Measurements from ENCODE around the gene CREB1. TPM values are rescaled to one million over a fixed set of nuclear protein-coding genes. Genes with fewer than 3 reads are reported as not detected.

Gene CREB1
- total RNA-seq, 4 donors from 2014 or later = 41.9 to 56.1 (median 51.9) TPM

GRCh38 chr2:207499114-207499513 lies 30.6 kb upstream of the CREB1 start:
- WGBS, 2 donors (ENCODE audit: low coverage in 1 of 2) = 60 to 77% methylated on average over 1 of the region's 1 CpG
- H3K4me3 ChIP-seq = no peak overlapping the region
- no peaks in the 10 kb centered on the region for H3K27me3 ChIP-seq
- intact Hi-C loops (cut with DNase I; ENCODE audit: low total_unique reads) = no loop called here
- H3K4me1 ChIP-seq = no peaks in the 10 kb centered on the region
- in situ Hi-C loops (cut with MboI; ENCODE audit: low pct_ligation_motif_present in 1 of 4, low pct_unique_long_range_greater_than_20kb in 1 of 4, low sequenced_read_pairs in 3 of 4) = no loop called here
- DNase-seq = no peak
- TF ChIP-seq POLR2A (IDR thresholded peaks at IDR 0.05) (no peak), POLR2AphosphoS5 (IDR thresholded peaks at IDR 0.05) (no peak), CTCF (IDR thresholded peaks at IDR 0.05) (no peak), EP300 (IDR thresholded peaks at IDR 0.05; ENCODE audit: low read depth) (no peak)
- H3K9me3 ChIP-seq = no peaks in the 10 kb centered on the region
- no peak overlapping the region for H3K27ac ChIP-seq
- no peaks in the 10 kb centered on the region for H3K36me3 ChIP-seq

GRCh38 chr2:207501802-207502576 lies 27.8 kb upstream of the CREB1 start:
- H3K9me3 ChIP-seq = no peaks in the 10 kb centered on the region
- peak overlapping the region in 3 of 4 donors; percentile 4 to 31 (median 19) for H3K27ac ChIP-seq
- DNase-seq = no peak
- 76 to 93% methylated on average over 4 to 7 of the region's 7 CpGs for WGBS, 2 donors (ENCODE audit: low coverage in 1 of 2)
- no peaks in the 10 kb centered on the region for H3K36me3 ChIP-seq
- intact Hi-C loops (cut with DNase I; ENCODE audit: low total_unique reads) (no loop called here), in situ Hi-C loops (cut with MboI; ENCODE audit: low pct_ligation_motif_present in 1 of 4, low pct_unique_long_range_greater_than_20kb in 1 of 4, low sequenced_read_pairs in 3 of 4) (no loop called here)
- TF ChIP-seq CTCF (IDR thresholded peaks at IDR 0.05) (no peak), EP300 (IDR thresholded peaks at IDR 0.05; ENCODE audit: low read depth) (no peak), POLR2A (IDR thresholded peaks at IDR 0.05) (no peak), POLR2AphosphoS5 (IDR thresholded peaks at IDR 0.05) (no peak)
- peaks cover 0 to 17% (median 7%) of the 10 kb centered on the region in 4 donors for H3K4me1 ChIP-seq
- no peak overlapping the region for H3K4me3 ChIP-seq
- no peaks in the 10 kb centered on the region for H3K27me3 ChIP-seq

GRCh38 chr2:207502577-207503198 lies 27.1 kb upstream of the CREB1 start:
- H3K27me3 ChIP-seq = no peaks in the 10 kb centered on the region
- TF ChIP-seq CTCF (IDR thresholded peaks at IDR 0.05) = no peak
- no peak for TF ChIP-seq EP300 (IDR thresholded peaks at IDR 0.05; ENCODE audit: low read depth)
- TF ChIP-seq POLR2AphosphoS5 (IDR thresholded peaks at IDR 0.05) = no peak
- intact Hi-C loops (cut with DNase I; ENCODE audit: low total_unique reads) = no loop called here
- peaks cover 0 to 17% (median 7%) of the 10 kb centered on the region in 4 donors for H3K4me1 ChIP-seq
- WGBS, 2 donors (ENCODE audit: low coverage in 1 of 2) = 69 to 83% methylated on average over 2 to 4 of the region's 4 CpGs
- H3K36me3 ChIP-seq = no peaks in the 10 kb centered on the region
- no peaks in the 10 kb centered on the region for H3K9me3 ChIP-seq
- peak overlapping the region in 3 of 4 donors; percentile 4 to 19 (median 19) for H3K27ac ChIP-seq
- H3K4me3 ChIP-seq = no peak overlapping the region
- in situ Hi-C loops (cut with MboI; ENCODE audit: low pct_ligation_motif_present in 1 of 4, low pct_unique_long_range_greater_than_20kb in 1 of 4, low sequenced_read_pairs in 3 of 4) = no loop called here
- no peak for DNase-seq

- Histone ChIP-seq H3K36me3 (no peaks in the 10 kb centered on the region), H3K9me3 (no peaks in the 10 kb centered on the region), H3K27ac (peak overlapping the region in 1 of 4 donors; percentile 16), H3K4me3 (no peak overlapping the region), H3K4me1 (peaks cover 0 to 17% (median 7%) of the 10 kb centered on the region in 4 donors), H3K27me3 (no peaks in the 10 kb centered on the region)
- TF ChIP-seq CTCF (IDR thresholded peaks at IDR 0.05) (no peak), POLR2AphosphoS5 (IDR thresholded peaks at IDR 0.05) (no peak), POLR2A (IDR thresholded peaks at IDR 0.05) (no peak), EP300 (IDR thresholded peaks at IDR 0.05; ENCODE audit: low read depth) (no peak)
- peak; percentile 14 for DNase-seq
- in situ Hi-C loops (cut with MboI; ENCODE audit: low pct_ligation_motif_present in 1 of 4, low pct_unique_long_range_greater_than_20kb in 1 of 4, low sequenced_read_pairs in 3 of 4) (no loop called here), intact Hi-C loops (cut with DNase I; ENCODE audit: low total_unique reads) (no loop called here)
- WGBS, 2 donors (ENCODE audit: low coverage in 1 of 2) = 47 to 55% methylated on average over 4 to 5 of the region's 5 CpGs
These were observed 26.5 kb upstream of the CREB1 start for GRCh38 chr2:207503234-207503633.
